HG02678 (cell line): ENCODE measurements around the gene CNNM3.

Source experiments
- ATAC-seq: cut with Tn5 transposase; IDR thresholded peaks from one replicate; pipeline ENCODE4 v1.9.1; 2021; ENCODE audit warnings: mild to moderate bottlenecking, moderate library complexity; ENCODE audit not compliant: unreplicated experiment

The CNNM3 gene

GRCh38 chr2:96838345-96839292 lies 22.6 kb downstream of the CNNM3 start:
- ATAC-seq, result peak; percentile 4

- ATAC-seq, result peak; percentile 84
Observed at GRCh38 chr2:96839293-96839874, 23.3 kb downstream of the CNNM3 start.

- ATAC-seq, result no peak
Observed at GRCh38 chr2:96839875-96840850, 24.1 kb downstream of the CNNM3 start.

- ATAC-seq, result no peak
Observed at GRCh38 chr2:96841701-96842495, 25.8 kb downstream of the CNNM3 start.

GRCh38 chr2:96842600-96842999 lies 26.5 kb downstream of the CNNM3 start:
- no peak for ATAC-seq

GRCh38 chr2:96843538-96844268 lies 27.6 kb downstream of the CNNM3 start, which contains the start of gene ANKRD23:
Gene ANKRD23 (minus strand): TSS chr2:96844021. CDS start chr2:96843992, 29 bp downstream.
- ATAC-seq, result no peak

- ATAC-seq, result no peak
Observed at GRCh38 chr2:96844405-96844808, 28.3 kb downstream of the CNNM3 start.

- no peak for ATAC-seq
Observed at GRCh38 chr2:96846825-96847224, 30.8 kb downstream of the CNNM3 start.

- ATAC-seq, result no peak
Observed at GRCh38 chr2:96847586-96847985, 31.5 kb downstream of the CNNM3 start.

- no peak for ATAC-seq
Observed at GRCh38 chr2:96848264-96848663, 32.2 kb downstream of the CNNM3 start.

GRCh38 chr2:96852667-96853066 lies 36.6 kb downstream of the CNNM3 start:
- no peak for ATAC-seq

GRCh38 chr2:96853321-96853720 lies 37.3 kb downstream of the CNNM3 start:
- ATAC-seq, result no peak

GRCh38 chr2:96856776-96857666 lies 41.0 kb downstream of the CNNM3 start:
- peak; percentile 28 for ATAC-seq

- peak; percentile 90 for ATAC-seq
Observed at GRCh38 chr2:96857667-96858372, 41.8 kb downstream of the CNNM3 start, which contains the start of gene ANKRD39. Gene ANKRD39 (minus strand): TSS chr2:96858016. CDS start chr2:96857987, 29 bp downstream.

GRCh38 chr2:96859099-96859649 lies 43.1 kb downstream of the CNNM3 start:
- no peak for ATAC-seq

GRCh38 chr2:96859681-96860064 lies 43.6 kb downstream of the CNNM3 start:
- no peak for ATAC-seq
